Inflammatory macrophage treated with lipopolysaccharide for 1 hour (primary cell): Measurements from ENCODE around the gene RGPD6.
"Not testable (repeated sequence)": the region's sequence is repeated elsewhere in the genome, so short reads cannot be mapped to it uniquely, and the experiment has no call there.

Experiments used
- DNase-seq, 2 donors: peaks; one replicate each; pipeline ENCODE4 v3.0.0-alpha.2; 2020 to 2022

The RGPD6 gene

DNA sequence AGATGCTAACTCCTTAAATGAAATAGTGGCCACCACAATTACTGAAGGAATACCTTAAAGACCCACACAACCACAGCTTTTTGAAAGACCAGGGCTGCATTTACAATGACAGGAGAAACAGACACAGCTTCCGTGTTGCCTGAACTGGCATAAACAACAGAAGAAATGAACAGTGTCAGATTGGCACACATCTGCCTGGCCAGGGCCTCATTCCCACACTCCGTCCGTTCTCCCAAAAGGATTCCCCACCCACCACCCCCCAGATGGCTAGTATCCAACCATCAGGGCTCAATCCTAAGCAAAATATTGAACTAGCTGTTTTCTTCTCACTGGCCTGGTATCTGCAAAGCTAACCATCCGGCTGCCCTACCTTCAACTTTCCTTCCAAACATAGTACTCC, 96.9 kb downstream of the RGPD6 start:
- not testable (repeated sequence) for DNase-seq

- DNase-seq = not testable (repeated sequence)
Measured at GRCh38 chr2:110477370-110477769, 99.7 kb downstream of the RGPD6 start.

- not testable (repeated sequence) for DNase-seq
Measured at GRCh38 chr2:110476952-110477351, 100.1 kb downstream of the RGPD6 start.

- DNase-seq = not testable (repeated sequence)
Measured at GRCh38 chr2:110475627-110476359, 101.2 kb downstream of the RGPD6 start.

DNA sequence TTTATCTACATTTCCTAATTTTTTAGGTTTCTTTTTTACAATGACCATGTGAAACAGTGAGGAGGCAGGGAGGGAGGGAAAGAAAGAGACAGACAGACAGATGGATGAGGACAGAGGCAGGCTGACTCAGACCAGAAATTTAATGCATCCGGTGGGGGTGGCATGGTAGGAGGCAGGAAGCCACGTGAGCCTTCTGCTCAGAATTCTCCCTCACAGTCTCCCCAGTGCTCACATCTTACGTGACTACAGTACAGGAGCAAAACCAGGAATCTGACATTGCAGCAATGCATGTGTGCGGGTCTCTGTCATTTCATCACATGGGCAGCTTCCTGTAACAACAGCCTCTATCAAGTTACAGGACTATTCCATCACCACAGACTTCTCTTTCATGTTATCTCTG, 102.1 kb downstream of the RGPD6 start:
- DNase-seq = not testable (repeated sequence)

GRCh38 chr2:110473059-110473358, 104.0 kb downstream of the RGPD6 start:
- not testable (repeated sequence) for DNase-seq

GRCh38 chr2:110472171-110473058, 104.6 kb downstream of the RGPD6 start, which contains the start of gene LIMS4:
TSS of gene LIMS4 (minus strand) at chr2:110472816. CDS start at chr2:110472778, 38 bp downstream.
- not testable (repeated sequence) for DNase-seq

DNA sequence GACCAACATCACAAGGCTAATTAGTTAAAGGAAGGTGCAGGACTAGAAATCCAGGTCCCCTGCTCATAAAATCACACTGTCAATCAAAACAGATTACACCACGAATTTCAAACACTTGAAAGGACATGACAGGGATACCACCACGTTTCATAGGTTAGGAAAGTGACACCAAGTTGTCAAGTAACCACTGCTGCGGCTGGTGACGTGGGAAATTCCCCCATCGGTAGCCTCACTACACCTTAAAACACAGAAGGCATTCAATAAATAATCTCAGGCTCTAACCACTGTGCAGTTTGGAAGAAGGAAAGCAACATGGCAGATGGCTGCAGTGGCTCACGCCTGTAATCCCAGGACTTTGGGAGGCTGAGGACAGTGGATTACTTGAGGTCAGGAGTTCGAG, 108.1 kb downstream of the RGPD6 start:
- not testable (repeated sequence) for DNase-seq

- DNase-seq = not testable (repeated sequence)
Measured at GRCh38 chr2:110465312-110465711, 111.7 kb downstream of the RGPD6 start.
